ENCODE measurements around the gene DPY19L1.
"Not testable (repeated sequence)": the region's sequence is repeated elsewhere in the genome, so short reads cannot be mapped to it uniquely, and the experiment has no call there.

Gene DPY19L1

DNA sequence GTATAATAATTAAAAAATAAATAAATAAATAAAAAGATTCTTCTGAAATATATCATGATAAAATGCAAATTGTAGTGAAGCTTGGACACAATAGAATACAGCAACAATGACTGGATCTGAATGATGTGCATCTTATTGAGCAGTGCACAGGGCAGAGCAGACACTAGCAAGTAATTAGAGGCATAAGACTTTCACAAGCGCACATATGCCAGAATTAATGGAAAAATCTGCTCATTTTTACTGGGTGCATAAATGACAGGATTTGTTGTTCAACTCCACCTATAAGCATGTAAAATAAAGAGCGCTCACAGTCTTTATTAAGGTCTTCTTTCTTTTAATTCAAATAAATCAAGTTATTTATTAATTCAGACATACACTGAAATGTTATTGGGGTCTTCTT lies 125.0 kb downstream of the DPY19L1 start:
- no peak for DNase-seq

DNA sequence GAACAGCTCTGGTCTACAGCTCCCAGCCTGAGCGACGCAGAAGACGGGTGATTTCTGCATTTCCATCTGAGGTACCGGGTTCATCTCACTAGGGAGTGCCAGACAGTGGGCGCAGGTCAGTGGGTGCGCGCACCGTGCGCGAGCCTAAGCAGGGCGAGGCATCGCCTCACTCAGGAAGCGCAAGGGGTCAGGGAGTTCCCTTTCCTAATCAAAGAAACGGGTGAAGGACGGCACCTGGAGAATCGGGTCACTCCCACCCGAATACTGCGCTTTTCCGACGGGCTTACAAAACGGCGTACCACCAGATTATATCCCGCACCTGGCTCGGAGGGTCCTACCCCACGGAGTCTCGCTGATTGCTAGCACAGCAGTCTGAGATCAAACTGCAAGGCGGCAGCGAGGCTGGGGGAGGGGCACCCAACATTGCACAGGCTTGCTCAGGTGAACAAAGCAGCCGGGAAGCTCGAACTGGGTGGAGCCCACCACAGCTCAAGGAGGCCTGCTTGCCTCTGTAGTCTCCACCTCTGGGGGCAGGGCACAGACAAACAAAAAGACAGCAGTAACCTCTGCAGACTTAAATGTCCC lies 130.9 kb downstream of the DPY19L1 start:
- DNase-seq = not testable (repeated sequence)

DNA sequence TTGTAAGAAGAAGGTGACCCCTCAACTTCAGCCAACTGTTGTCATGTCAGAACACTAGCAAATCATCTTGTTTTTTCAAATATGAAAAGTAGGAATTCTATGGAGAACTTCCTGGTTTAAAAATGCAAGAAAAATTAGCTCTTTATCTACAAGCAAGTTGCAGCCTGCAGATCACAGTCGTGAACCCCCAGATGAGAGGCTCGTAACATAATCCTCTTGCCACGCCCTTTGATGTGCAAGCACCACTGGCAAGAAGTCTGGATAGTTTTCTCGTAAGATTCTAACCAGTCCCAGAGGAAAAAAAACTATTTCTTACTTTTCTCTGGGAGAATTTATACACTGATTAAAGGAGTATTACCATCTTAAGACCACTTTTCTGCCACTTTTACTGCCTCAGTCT lies 132.3 kb downstream of the DPY19L1 start:
- DNase-seq = no peak

DNA sequence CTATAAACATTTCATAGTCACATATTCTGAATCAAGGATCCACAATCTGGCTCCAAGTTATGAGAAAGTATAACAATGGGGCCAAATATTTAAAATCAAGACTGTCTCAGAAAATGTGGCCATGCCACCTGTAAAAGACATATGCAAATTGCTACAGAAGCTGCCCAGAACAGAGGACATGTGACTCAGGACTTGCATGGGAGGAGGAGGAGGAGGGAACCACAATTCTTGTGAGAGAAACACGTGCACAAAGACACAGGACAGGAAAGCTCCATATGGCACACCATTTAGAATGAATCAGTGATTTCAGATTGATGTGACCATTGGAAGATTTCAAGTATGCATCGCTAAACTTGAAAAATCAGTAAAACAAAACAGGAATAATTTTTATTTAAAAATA lies 133.4 kb downstream of the DPY19L1 start:
- not testable (repeated sequence) for DNase-seq

DNA sequence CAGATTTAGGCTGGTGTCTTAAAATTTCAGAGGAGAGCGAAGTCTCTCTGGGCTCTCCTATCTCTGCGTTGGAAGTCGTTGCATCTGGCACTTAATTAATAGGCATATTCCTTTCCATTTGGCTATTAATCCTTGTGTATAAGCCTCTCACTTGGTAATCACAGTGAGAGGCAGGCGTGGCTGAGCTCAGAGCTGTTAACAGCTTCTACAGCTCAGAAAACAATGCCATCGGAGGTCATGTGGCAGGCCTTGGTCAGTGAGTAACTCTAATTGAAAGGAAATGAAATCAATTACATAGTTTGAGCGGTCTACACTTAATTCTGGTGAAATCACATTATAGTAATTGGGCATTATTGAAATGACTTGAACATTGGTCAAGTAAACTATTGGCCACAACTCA lies 135.1 kb downstream of the DPY19L1 start:
- DNase-seq = no peak

DNA sequence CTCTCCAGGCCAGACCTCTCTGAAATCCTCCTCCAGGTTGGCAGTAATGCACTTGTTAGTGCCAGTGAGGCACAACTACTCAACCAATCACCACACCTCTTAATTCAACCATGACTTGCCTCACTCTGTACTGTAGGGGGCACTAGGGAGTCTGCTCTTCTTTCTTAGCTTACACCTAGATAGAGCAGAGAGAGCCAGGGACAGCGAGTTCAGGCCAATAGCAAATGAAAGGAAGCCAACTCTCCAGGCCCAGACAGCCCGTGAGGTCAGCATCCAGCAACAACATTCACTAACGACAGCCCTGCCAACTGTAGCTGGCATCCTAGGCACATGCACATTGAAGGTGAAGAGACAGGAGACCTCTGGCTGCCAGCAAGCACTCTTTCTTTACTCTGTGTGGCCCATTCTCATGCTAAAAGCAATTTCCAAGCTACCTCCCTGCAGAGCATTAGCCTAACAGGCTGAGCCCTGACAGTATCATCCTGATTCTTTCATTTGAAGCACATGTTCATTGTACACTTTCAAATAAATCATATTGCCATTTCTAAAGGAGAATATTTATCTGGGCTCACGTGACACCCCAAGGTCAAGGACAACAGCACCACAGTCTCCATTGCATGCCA lies 136.3 kb downstream of the DPY19L1 start:
- DNase-seq = no peak

DNA sequence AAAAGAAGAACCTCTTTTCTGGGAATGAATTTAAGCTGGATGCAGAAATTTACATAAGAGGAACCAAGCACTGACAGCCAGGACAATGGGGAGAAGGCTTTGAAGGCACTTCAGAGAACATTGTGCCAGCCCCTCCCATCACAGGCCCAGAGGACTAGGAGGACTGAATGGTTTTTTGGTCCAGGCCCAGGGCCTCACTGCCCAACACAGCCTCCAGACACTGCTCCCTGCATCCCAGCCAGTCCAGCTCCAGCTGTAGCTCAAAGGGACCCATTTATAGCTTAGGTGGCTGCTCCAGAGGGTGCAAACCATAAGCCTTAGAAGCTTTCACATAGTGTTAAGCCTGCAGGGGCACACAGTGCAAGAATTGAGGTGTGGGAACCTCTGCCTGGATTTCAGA lies 142.1 kb downstream of the DPY19L1 start:
- DNase-seq = no peak

DNA sequence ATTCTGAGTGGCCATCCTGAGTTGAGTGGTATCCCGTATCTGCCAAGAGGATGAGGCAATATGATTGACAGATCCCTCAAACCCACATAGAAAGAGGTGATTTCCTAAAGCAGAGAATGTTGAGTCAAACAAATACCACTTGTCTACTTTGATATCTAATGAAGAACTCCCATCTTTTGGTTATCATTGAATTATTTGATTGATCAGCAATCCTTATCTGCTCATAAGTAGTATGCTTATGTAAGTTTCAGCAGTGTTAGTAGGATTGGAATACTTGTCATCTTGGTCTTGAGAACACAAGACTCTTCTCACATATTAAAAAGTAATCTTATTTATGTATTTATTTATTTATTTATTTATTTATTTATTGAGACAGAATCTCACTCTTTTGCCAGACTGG lies 147.3 kb downstream of the DPY19L1 start:
- no peak for DNase-seq

DNA sequence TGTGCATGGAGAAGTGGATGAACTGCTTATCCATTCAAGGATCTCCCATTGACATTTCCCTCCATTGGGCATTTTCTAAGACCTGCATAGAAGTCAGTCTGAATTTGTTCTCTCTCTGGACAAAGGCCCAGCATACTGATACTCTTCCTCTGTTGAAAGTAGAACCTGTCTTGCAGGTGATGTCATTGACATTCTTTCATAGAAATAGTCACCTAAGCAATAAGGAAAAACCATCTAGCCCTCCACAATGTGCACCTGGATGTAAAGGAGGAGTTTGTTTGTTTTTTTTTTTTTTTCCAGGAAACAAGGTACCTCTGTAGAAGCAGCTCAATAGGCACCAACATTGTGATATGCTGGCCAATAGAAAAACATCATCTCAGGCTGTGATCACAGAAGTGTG lies 150.4 kb downstream of the DPY19L1 start:
- DNase-seq = no peak

DNA sequence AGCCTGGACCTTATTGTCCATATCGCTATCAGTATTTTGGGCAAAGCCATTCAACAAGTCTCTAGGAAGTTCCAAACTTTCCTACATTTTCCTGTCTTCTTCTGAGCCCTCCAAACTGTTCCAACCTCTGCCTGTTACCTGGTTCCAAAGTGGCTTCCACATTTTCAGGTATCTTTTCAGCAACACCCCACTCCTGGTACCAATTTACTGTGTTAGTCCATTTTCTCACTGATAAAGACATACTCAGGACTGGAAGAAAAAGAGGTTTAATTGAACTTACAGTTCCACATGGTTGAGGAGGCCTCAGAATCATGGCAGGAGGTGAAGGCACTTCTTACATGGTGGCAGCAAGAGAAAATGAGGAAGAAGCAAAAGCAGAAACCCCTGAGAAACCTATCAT lies 153.4 kb downstream of the DPY19L1 start:
- not testable (repeated sequence) for DNase-seq

DNA sequence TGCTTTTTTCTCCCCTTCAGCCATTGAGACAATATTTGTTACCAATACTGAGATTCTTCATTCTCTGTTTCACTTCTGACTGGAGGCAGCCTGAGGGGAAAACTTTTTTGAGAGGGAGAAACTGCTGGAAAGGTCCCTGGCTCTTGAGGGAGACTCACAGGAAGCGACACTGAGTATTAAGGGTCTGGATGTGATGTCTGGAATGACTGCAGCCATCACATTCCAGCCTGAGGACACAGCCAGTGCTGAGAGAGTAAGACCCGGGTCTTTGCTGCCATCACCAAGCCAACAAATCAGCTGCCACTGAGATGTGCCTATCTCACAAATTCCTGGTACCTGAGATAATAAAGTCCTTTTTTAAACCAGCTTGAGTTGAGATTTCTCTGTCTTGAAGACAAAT lies 157.4 kb downstream of the DPY19L1 start:
- no peak for DNase-seq

DNA sequence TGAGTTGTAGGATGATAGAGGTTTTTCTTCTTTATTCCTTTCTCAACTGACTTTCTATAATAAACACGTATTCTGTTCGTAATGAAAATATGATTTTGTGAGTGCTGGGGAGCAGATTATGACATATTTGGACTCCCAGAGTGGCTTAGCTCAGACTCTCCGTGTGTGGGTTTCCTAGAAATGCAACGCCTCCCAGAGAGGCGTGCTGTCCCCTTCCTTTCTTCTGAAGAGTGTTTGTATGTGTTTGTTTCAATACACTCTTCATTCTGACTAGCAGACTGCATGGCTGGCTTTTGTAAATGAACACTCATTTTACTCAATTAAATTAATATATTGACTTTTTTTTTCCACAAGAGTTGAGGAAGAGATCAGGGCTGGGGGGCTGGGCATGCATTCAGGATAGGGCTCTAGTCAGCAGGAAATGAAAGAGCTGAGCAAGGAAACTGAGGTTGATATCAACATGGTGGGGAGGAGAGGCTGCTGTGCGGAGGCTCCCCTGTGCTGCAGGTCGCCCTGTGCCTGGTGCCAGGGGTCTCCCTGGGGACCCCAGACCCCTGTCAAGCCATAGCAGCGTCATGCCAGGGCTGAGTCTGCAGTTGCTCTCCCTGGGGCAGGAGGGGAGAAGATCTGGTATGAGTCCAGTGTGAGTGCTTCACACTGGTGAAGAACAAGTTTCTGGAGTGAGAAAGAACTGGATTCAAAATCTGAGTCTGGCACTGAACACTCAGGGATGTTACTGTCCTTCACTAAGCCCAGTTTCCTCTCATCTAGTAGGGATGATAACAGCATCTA lies 158.1 kb downstream of the DPY19L1 start:
- DNase-seq = not testable (repeated sequence)
